A673 (cell line): ENCODE results near the gene CAMTA2.

Source experiments
- CTCF ChIP-seq: fragments of 300-800, 200-600 bp; sonication (generic); conservative IDR thresholded peaks from 2 replicates; pipeline ENCODE4 v1.5.1; 2017; ENCODE audit warnings: low read depth, mild to moderate bottlenecking, antibody characterized with exemption, low read length, moderate library complexity, mixed read lengths
- EZH2 ChIP-seq: fragments of 200-600 bp; sonication (generic); IDR thresholded peaks from 2 replicates; pipeline ENCODE4 v1.6.1; 2017; ENCODE audit warnings: borderline replicate concordance, low read depth, mild to moderate bottlenecking, mixed read lengths, antibody characterized with exemption, low read length; ENCODE audit not compliant: poor library complexity, severe bottlenecking

- TF ChIP-seq CTCF: no peak
- no peak for TF ChIP-seq EZH2
These were observed 8.7 kb downstream of the CAMTA2 start for GRCh38 chr17:4978726-4979125.
